ENCODE measurements around the gene LPAR5. TPM values are rescaled to one million over a fixed set of nuclear protein-coding genes. Genes with fewer than 3 reads are reported as not detected.
"Not testable (repeated sequence)": the region's sequence is repeated elsewhere in the genome, so short reads cannot be mapped to it uniquely, and the experiment has no call there.

Gene LPAR5
- total RNA-seq, 2 experiments from 2014 or later = 14.4 to 25.3 TPM

DNA sequence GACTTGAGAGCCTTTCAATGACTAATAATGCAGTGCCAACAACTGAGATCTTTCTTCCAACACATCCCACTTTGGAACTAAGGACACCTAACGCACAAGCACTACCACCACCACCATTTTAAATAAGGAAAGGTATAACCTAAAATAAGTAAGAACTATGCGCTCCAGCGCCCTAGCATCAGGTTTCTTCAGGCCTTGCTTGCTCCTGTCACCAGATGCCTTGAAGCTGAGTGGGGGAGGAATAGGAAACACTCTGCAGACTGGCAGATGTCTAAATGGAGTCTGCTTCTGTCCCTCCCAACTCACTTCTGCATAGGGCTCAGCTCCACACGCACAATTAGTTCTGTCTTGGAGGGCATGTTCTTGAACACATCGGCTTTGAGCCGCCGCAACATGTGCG lies 43.7 kb downstream of the LPAR5 start:
- H2AFZ ChIP-seq (ENCODE audit: low read length) = no peak overlapping the region
- intact Hi-C loops (cut with micrococcal nuclease; ENCODE audit: unreplicated experiment) = no loop called here
- ChIA-PET POLR2A (no interaction called here), CTCF (ENCODE audit: unreplicated experiment) (interaction anchor here (0.5 to 1.1 kb wide), 2 partner anchors 21 to 551 kb away, joined by 3 to 18 read pairs; no protein-coding TSS in a partner anchor)
- no peaks in the 10 kb centered on the region for H4K20me1 ChIP-seq (ENCODE audit: insufficient read depth, low read length)
- no peak for DNase-seq (ENCODE audit: low spot score)
- no peak overlapping the region for H3K4me3 ChIP-seq (ENCODE audit: low read depth, low read length, poor library complexity, severe bottlenecking)
- no peaks in the 10 kb centered on the region for H3K4me1 ChIP-seq (ENCODE audit: insufficient read depth, low read length, poor library complexity, severe bottlenecking)
- no peak for TF ChIP-seq EZH2phosphoT487 (IDR thresholded peaks at IDR 0.05; ENCODE audit: borderline replicate concordance, low read depth, low read length)
- TF ChIP-seq, protein P1, sequence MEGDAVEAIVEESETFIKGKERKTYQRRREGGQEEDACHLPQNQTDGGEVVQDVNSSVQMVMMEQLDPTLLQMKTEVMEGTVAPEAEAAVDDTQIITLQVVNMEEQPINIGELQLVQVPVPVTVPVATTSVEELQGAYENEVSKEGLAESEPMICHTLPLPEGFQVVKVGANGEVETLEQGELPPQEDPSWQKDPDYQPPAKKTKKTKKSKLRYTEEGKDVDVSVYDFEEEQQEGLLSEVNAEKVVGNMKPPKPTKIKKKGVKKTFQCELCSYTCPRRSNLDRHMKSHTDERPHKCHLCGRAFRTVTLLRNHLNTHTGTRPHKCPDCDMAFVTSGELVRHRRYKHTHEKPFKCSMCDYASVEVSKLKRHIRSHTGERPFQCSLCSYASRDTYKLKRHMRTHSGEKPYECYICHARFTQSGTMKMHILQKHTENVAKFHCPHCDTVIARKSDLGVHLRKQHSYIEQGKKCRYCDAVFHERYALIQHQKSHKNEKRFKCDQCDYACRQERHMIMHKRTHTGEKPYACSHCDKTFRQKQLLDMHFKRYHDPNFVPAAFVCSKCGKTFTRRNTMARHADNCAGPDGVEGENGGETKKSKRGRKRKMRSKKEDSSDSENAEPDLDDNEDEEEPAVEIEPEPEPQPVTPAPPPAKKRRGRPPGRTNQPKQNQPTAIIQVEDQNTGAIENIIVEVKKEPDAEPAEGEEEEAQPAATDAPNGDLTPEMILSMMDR (conservative IDR thresholded peaks at IDR 0.05; ENCODE audit: low read length) = no peak
- no peaks in the 10 kb centered on the region for H3K9me2 ChIP-seq (ENCODE audit: insufficient read depth, low read length)
- no peaks in the 10 kb centered on the region for H3K79me2 ChIP-seq (ENCODE audit: insufficient read depth, low read depth, low read length)
- no peak overlapping the region for H3K4me2 ChIP-seq (ENCODE audit: low read length)
- peaks cover 99% of the 10 kb centered on the region for H3K36me3 ChIP-seq (ENCODE audit: insufficient read depth, low read length)
- no peaks in the 10 kb centered on the region for H3K9me3 ChIP-seq (ENCODE audit: low read length)
- H3K27ac ChIP-seq (ENCODE audit: low read depth, low read length, poor library complexity, severe bottlenecking) = no peak overlapping the region
- TSS peak; percentile 78 for BruUV-seq (replicated peaks)

DNA sequence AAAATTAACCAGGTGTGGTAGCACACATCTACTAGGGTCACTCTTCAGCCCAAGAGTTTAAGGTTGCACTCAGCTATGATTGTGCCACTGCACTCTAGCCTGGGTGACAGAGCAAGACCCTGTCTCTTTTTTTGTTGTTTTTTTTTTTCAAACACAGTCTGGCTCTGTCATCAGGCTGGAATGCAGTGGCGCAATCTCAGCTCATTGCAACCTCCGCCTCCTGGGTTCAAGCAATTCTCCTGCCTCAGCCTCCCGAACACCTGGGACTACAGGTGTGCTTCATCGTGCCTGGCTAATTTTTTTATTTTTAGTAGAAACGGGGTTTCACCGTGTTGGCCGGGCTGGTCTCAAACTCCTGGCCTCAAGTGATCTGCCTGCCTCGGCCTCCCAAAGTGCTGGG lies 49.2 kb downstream of the LPAR5 start:
- BruUV-seq (replicated peaks); intact Hi-C loops (cut with micrococcal nuclease; ENCODE audit: unreplicated experiment); H3K79me2 ChIP-seq (ENCODE audit: insufficient read depth, low read depth, low read length); H3K27ac ChIP-seq (ENCODE audit: low read depth, low read length, poor library complexity, severe bottlenecking); H4K20me1 ChIP-seq (ENCODE audit: insufficient read depth, low read length); POLR2A ChIA-PET; CTCF ChIA-PET (ENCODE audit: unreplicated experiment); H3K9me2 ChIP-seq (ENCODE audit: insufficient read depth, low read length); DNase-seq (ENCODE audit: low spot score); H2AFZ ChIP-seq (ENCODE audit: low read length); H3K4me1 ChIP-seq (ENCODE audit: insufficient read depth, low read length, poor library complexity, severe bottlenecking); H3K4me2 ChIP-seq (ENCODE audit: low read length); H3K9me3 ChIP-seq (ENCODE audit: low read length); H3K4me3 ChIP-seq (ENCODE audit: low read depth, low read length, poor library complexity, severe bottlenecking): not testable (repeated sequence)
- H3K36me3 ChIP-seq (ENCODE audit: insufficient read depth, low read length) = peaks cover 99% of the 10 kb centered on the region

DNA sequence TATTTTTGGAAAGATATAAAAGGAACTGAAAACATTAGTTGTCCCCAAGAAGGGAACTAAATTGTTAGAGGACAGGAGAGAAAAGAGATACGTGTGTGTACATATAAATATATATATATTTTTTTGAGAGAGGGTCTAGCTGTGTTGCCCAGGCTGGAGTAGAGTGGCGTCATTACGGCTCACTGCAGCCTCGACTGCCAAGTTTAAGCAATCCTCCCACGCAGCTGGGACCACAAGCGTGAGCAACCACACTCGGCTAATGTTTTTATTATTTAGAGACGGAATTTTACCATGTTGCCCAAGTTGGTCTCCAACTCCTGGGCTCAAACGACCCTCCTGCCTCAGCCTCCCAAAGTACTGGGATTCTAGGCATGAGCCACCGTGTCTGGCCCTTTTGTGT lies 51.5 kb downstream of the LPAR5 start:
- Histone ChIP-seq H3K79me2 (ENCODE audit: insufficient read depth, low read depth, low read length) (no peaks in the 10 kb centered on the region), H3K4me2 (ENCODE audit: low read length) (no peak overlapping the region), H3K27ac (ENCODE audit: low read depth, low read length, poor library complexity, severe bottlenecking) (no peak overlapping the region), H3K36me3 (ENCODE audit: insufficient read depth, low read length) (peaks cover 95% of the 10 kb centered on the region), H3K4me3 (ENCODE audit: low read depth, low read length, poor library complexity, severe bottlenecking) (no peak overlapping the region), H3K9me3 (ENCODE audit: low read length) (no peaks in the 10 kb centered on the region), H4K20me1 (ENCODE audit: insufficient read depth, low read length) (no peaks in the 10 kb centered on the region), H3K4me1 (ENCODE audit: insufficient read depth, low read length, poor library complexity, severe bottlenecking) (no peaks in the 10 kb centered on the region), H2AFZ (ENCODE audit: low read length) (no peak overlapping the region), H3K9me2 (ENCODE audit: insufficient read depth, low read length) (no peaks in the 10 kb centered on the region)
- ChIA-PET CTCF (ENCODE audit: unreplicated experiment) (no interaction called here), POLR2A (interaction anchor here (0.5 kb wide), 1 partner anchor 324 kb away, joined by 5 read pairs; no protein-coding TSS in a partner anchor)
- TF ChIP-seq, protein P1 (conservative IDR thresholded peaks at IDR 0.05; ENCODE audit: low read length) = no peak
- TF ChIP-seq EZH2phosphoT487 (IDR thresholded peaks at IDR 0.05; ENCODE audit: borderline replicate concordance, low read depth, low read length) = no peak
- BruUV-seq (replicated peaks) = no TSS peak
- intact Hi-C loops (cut with micrococcal nuclease; ENCODE audit: unreplicated experiment) = no loop called here
- DNase-seq (ENCODE audit: low spot score) = no peak
